Glutamatergic neuron (in vitro differentiated cells): ENCODE results near the gene SFI1. TPM values are rescaled to one million over a fixed set of nuclear protein-coding genes. Genes with fewer than 3 reads are reported as not detected.

Experiments used
- DNase-seq: peaks from one replicate; pipeline ENCODE4 v3.0.0; 2022
- H3K27ac Mint-ChIP-seq: one replicate; pipeline ENCODE4 v1.8.0; 2020; ENCODE audit warnings: mild to moderate bottlenecking, mixed read lengths, inconsistent platforms; ENCODE audit not compliant: unreplicated experiment
- H3K27me3 Mint-ChIP-seq: one replicate; pipeline ENCODE4 v1.8.0; 2020; ENCODE audit warnings: mild to moderate bottlenecking, moderate library complexity, mixed read lengths, inconsistent platforms; ENCODE audit not compliant: unreplicated experiment
- H3K36me3 Mint-ChIP-seq: one replicate; pipeline ENCODE4 v1.8.0; 2020; ENCODE audit warnings: mild to moderate bottlenecking, mixed read lengths, inconsistent platforms; ENCODE audit not compliant: unreplicated experiment
- H3K4me1 Mint-ChIP-seq: one replicate; pipeline ENCODE4 v1.8.0; 2020; ENCODE audit warnings: mild to moderate bottlenecking, low read depth, mixed read lengths, inconsistent platforms; ENCODE audit not compliant: unreplicated experiment
- H3K4me3 Mint-ChIP-seq: one replicate; pipeline ENCODE4 v1.8.0; 2020; ENCODE audit warnings: mild to moderate bottlenecking, mixed read lengths, inconsistent platforms; ENCODE audit not compliant: unreplicated experiment
- H3K9me3 Mint-ChIP-seq: one replicate; pipeline ENCODE4 v1.8.0; 2020; ENCODE audit warnings: mild to moderate bottlenecking, moderate library complexity, mixed read lengths, inconsistent platforms; ENCODE audit not compliant: unreplicated experiment
- CTCF ChIP-seq: fragments of 200-600 bp; sonication (generic); IDR thresholded peaks from one replicate; pipeline ENCODE4 v1.5.0; 2021; ENCODE audit not compliant: partially characterized antibody, unreplicated experiment
- total RNA-seq: library from RNA; stranded (reverse); fragmentation: NEBNext Ultra II Directional; extraction: Animal tissue kit (Norgen Biotek cat#: 25700); gene quantifications from one replicate; pipeline ENCODE4 v1.2.1, GENCODE V29; 2021; ENCODE audit not compliant: unreplicated experiment

Gene SFI1
- total RNA-seq, 1 donor from 2014 or later = 48.7 TPM

DNA sequence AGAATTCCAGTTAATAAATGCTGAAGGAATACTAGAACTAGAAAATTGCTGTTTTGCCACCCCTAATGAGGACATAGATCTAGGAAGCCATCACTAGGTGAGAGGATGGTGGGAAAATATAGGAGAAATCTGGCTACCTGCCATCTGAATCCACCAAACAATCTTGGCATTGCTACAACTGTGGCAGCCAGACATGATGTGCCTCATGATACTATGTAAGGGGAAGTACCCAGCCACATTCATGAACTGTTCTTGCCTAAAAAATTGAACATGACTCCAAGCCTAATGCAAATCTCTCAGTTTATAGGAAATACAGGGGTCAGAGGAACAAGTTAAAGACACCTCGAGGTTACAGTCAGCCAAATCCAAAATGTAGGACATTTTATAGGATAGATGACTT, 72.8 kb downstream of the SFI1 start:
- Mint-ChIP-seq H3K36me3 (no peaks in the 10 kb centered on the region), H3K27ac (no peak overlapping the region), H3K4me1 (no peaks in the 10 kb centered on the region), H3K4me3 (no peak overlapping the region), H3K9me3 (no peaks in the 10 kb centered on the region), H3K27me3 (no peaks in the 10 kb centered on the region)
- no peak for DNase-seq
- TF ChIP-seq CTCF = no peak

DNA sequence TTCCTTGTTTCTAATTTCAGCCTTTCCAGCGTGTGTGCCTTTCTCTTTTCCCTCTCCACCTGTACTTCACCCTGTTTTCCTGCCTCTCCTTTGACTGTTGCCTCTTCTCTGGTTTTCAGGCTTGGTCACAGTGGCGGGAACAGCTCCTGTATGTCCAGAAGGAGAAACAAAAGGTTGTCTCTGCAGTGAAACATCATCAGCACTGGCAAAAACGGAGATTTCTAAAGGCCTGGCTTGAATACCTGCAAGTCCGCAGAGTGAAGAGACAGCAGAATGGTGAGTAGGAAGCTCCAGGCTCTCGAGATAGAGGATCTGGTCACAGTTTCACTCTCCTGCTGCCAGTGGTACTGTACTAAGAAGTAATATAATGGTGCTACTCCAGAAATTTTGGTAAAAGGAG, 76.6 kb downstream of the SFI1 start:
- Mint-ChIP-seq H3K27ac (no peak overlapping the region), H3K4me3 (no peak overlapping the region), H3K27me3 (peaks cover 1% of the 10 kb centered on the region), H3K36me3 (peaks cover 5% of the 10 kb centered on the region), H3K9me3 (no peaks in the 10 kb centered on the region), H3K4me1 (peaks cover 6% of the 10 kb centered on the region)
- TF ChIP-seq CTCF = no peak
- no peak for DNase-seq

GRCh38 chr22:31574055-31574670, 77.8 kb downstream of the SFI1 start:
- DNase-seq = no peak
- H3K4me3 Mint-ChIP-seq = no peak overlapping the region
- no peak for TF ChIP-seq CTCF
- no peak overlapping the region for H3K27ac Mint-ChIP-seq
- H3K27me3 Mint-ChIP-seq = peaks cover 1% of the 10 kb centered on the region
- peaks cover 7% of the 10 kb centered on the region for H3K4me1 Mint-ChIP-seq
- peaks cover 5% of the 10 kb centered on the region for H3K36me3 Mint-ChIP-seq
- H3K9me3 Mint-ChIP-seq = no peaks in the 10 kb centered on the region

GRCh38 chr22:31575190-31575589, 78.9 kb downstream of the SFI1 start:
- H3K27me3 Mint-ChIP-seq = peaks cover 1% of the 10 kb centered on the region
- H3K4me1 Mint-ChIP-seq = peaks cover 7% of the 10 kb centered on the region
- DNase-seq = no peak
- no peak overlapping the region for H3K4me3 Mint-ChIP-seq
- H3K9me3 Mint-ChIP-seq = no peaks in the 10 kb centered on the region
- TF ChIP-seq CTCF = no peak
- H3K27ac Mint-ChIP-seq = no peak overlapping the region
- peaks cover 5% of the 10 kb centered on the region for H3K36me3 Mint-ChIP-seq

DNA sequence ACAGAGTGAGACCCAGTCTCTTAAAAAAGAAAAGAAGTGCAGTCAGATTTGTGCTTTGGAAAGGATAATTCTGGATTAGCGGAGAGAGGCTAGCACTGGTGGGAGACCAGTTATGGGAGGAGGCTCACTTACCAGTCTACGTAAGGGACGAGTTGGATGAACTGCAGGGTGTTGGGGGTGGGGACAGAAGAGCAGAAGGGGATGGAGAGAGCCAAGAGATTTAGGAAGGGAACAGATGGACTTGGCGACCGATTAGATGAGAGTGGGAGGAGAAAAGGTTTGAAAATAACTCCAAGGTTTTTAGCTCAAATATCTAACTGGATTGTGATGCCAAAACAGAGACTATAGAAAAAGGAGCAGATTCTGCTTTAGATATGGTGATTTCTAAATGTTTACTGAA, 81.4 kb downstream of the SFI1 start:
- Mint-ChIP-seq H3K9me3 (no peaks in the 10 kb centered on the region), H3K27ac (no peak overlapping the region), H3K4me1 (peaks cover 7% of the 10 kb centered on the region), H3K36me3 (peaks cover 5% of the 10 kb centered on the region), H3K4me3 (peak overlapping the region; percentile 36), H3K27me3 (peaks cover 1% of the 10 kb centered on the region)
- no peak for DNase-seq
- no peak for TF ChIP-seq CTCF
